K562 (cell line): ENCODE results near the gene CD164L2. TPM values are rescaled to one million over a fixed set of nuclear protein-coding genes. Genes with fewer than 3 reads are reported as not detected.

Experiments
- ATF7 ChIP-seq: fragments of 450-650 bp; IDR thresholded peaks from 2 replicates; pipeline ENCODE4 v1.7.1; 2014; ENCODE audit warnings: mild to moderate bottlenecking, moderate library complexity
- CGGBP1 ChIP-seq: fragments of 250-450 bp; sonication (Bioruptor Pico); IDR thresholded peaks from 2 replicates; pipeline ENCODE4 v1.9.0; 2021; ENCODE audit warnings: mild to moderate bottlenecking
- CTBP1 ChIP-seq: fragments of 450-650 bp; IDR thresholded peaks from 2 replicates; pipeline ENCODE4 v1.6.1; 2016; ENCODE audit warnings: borderline replicate concordance
- HDAC3 ChIP-seq: fragments of 450-650 bp; IDR thresholded peaks from 2 replicates; pipeline ENCODE4 v1.6.1; 2018; ENCODE audit warnings: borderline replicate concordance, mild to moderate bottlenecking, moderate library complexity; ENCODE audit not compliant: partially characterized antibody
- RCOR1 ChIP-seq, 2 experiments: IDR thresholded peaks; 2 replicates each; pipeline ENCODE4 v1.6.1; 2012; ENCODE audit warnings: low read depth in 2 of 2, low read length in 2 of 2, borderline replicate concordance in 1 of 2, improper control_type of control experiment in 1 of 2
- REST ChIP-seq, 2 experiments: fragments of 450-650 bp; formaldehyde crosslinking in 1 of 2; IDR thresholded peaks; 2 replicates each; pipeline versions ENCODE4 v1.4.0 to v1.6.1; 2014 to 2020; ENCODE audit warnings: mild to moderate bottlenecking in 2 of 2, borderline replicate concordance in 1 of 2, low read depth in 1 of 2
- RREB1 ChIP-seq: fragments of 250-450 bp; sonication (Bioruptor Pico); IDR thresholded peaks from 2 replicates; pipeline ENCODE4 v1.4.0; 2020
- TBP ChIP-seq: optimal IDR thresholded peaks from 2 replicates; pipeline ENCODE3; 2011; ENCODE audit warnings: low read depth, low read length, improper control_type of control experiment
- TEAD1 ChIP-seq, 2 experiments: fragments of 450-650 bp in 1 of 2; sonication (generic) in 1 of 2; formaldehyde crosslinking; IDR thresholded peaks; 2 replicates each; pipeline versions ENCODE4 v1.4.0 to v1.8.0; 2020 to 2022; ENCODE audit warnings: mild to moderate bottlenecking in 2 of 2, missing genetic modification reagents in 1 of 2
- ZBTB43 ChIP-seq: sonication (generic); formaldehyde crosslinking; IDR thresholded peaks from 2 replicates; pipeline ENCODE4 v1.8.0; 2023; ENCODE audit warnings: mild to moderate bottlenecking, missing genetic modification reagents
- polyA plus RNA-seq, 8 experiments: library from polyadenylated mRNA; depleted of rRNA in 4 of 8; stranded (reverse) in 5 of 8; unstranded in 3 of 8; fragments of >200 nt; fragmentation: Nextera tagmentation in 2 of 8; fragmentation: Illumina TruSeq in 1 of 8; extraction: Ambion mirVana in 2 of 8; extraction: Trizol in 1 of 8; gene quantifications; 2 replicates each; pipeline versions ENCODE4 v1.2.1 to v1.2.3, GENCODE V29; 2011 to 2014; ENCODE audit warnings: inconsistent platforms in 1 of 8, missing spikeins in 1 of 8
- total RNA-seq, 7 experiments: library from RNA; depleted of rRNA in 6 of 7; stranded (reverse); fragments of >200 nt in 6 of 7; fragmentation: Illumina TruSeq in 2 of 7; extraction: Trizol in 2 of 7; gene quantifications; 2 replicates each; pipeline versions ENCODE4 v1.2.1 to v1.2.3, GENCODE V29; 2011 to 2021; ENCODE audit warnings: low replicate concordance in 1 of 7

CD164L2 gene
- total and polyA plus RNA-seq, 9 of the 15 experiments (the other 6 are each of a cell fraction or from before 2014, with no cell fraction given): 0.08 to 0.92 (median 0.38) TPM; not detected in 1

GRCh38 chr1:27395441-27396195 lies 12.5 kb upstream of the CD164L2 start (continued):
- TF ChIP-seq REST (IDR thresholded peaks at IDR 0.05; ENCODE audit: borderline replicate concordance) (peak; percentile 85), REST (CRISPR knock-in tag; IDR thresholded peaks at IDR 0.05; ENCODE audit: low read depth) (no peak), ZBTB43 (no peak), ATF7 (peak; percentile 42; the same call in 1 of the 2 replicates), TBP (peak; percentile 17), CTBP1 (peak; percentile 27; the same call in 1 of the 2 replicates), CGGBP1 (CRISPR knock-in tag) (no peak), TEAD1 (CRISPR knock-in tag; IDR thresholded peaks at IDR 0.05) (0 out of 4 replicates have a peak, but pooled peaks of 1 of the 2 experiments have one; percentile 60), HDAC3 (no peak), RREB1 (CRISPR knock-in tag) (no peak), RCOR1 (IDR thresholded peaks at IDR 0.05; ENCODE audit: borderline replicate concordance in 1 of 2, low read depth in 2 of 2, low read length in 2 of 2) (peak in 1 of 2 experiments; percentile 74; a peak in 1 of 4 replicates)
